HG03280 (cell line): ENCODE data around the gene WARS2.

Source experiments
- ATAC-seq: cut with Tn5 transposase; IDR thresholded peaks from one replicate; pipeline ENCODE4 v1.9.1; 2021; ENCODE audit warnings: mild to moderate bottlenecking, moderate library complexity; ENCODE audit not compliant: unreplicated experiment

WARS2 gene

DNA sequence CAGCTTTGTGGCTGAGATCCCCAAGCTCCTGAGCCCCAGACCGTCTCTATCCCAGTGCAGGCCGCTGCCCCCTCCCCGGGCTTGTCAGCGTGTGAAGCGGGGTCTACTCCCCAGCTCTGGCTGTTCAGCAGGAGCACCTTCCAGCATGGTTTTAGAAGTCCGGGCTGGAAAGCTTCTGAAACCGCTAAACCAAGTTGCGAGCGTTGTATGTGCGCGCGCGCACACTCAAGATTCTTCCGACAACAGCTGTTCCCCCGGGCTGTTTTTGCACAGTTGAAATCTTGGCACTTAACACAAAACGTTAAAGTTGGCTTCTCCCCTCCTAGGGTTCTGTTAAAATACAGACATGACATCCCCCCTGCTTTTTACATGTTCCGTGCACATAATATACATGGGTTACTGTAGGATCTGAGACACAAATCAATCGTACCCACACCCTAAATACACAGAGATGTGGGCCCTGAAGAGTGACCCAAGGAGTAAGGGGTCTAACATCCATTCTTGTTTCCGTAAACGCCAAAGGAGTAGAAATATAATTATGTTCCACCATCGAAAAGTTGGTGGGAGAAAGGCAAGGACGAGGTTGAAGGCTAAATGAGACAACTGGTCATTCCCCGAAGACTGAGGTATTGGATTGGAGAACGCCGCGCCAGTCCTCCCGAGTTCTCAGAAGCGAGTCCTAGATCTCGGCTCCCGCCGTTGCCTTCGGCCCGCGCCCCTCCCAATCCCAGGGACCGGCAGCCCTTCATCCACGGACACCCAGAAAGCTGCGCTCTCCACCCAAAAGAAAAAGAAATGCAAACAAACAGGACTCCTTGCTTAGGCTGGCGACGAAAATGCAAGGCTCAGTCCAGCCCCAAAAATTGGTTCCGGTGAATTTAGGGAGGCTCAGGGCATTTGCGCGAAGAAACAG lies 153.6 kb downstream of the WARS2 start:
- no peak for ATAC-seq

DNA sequence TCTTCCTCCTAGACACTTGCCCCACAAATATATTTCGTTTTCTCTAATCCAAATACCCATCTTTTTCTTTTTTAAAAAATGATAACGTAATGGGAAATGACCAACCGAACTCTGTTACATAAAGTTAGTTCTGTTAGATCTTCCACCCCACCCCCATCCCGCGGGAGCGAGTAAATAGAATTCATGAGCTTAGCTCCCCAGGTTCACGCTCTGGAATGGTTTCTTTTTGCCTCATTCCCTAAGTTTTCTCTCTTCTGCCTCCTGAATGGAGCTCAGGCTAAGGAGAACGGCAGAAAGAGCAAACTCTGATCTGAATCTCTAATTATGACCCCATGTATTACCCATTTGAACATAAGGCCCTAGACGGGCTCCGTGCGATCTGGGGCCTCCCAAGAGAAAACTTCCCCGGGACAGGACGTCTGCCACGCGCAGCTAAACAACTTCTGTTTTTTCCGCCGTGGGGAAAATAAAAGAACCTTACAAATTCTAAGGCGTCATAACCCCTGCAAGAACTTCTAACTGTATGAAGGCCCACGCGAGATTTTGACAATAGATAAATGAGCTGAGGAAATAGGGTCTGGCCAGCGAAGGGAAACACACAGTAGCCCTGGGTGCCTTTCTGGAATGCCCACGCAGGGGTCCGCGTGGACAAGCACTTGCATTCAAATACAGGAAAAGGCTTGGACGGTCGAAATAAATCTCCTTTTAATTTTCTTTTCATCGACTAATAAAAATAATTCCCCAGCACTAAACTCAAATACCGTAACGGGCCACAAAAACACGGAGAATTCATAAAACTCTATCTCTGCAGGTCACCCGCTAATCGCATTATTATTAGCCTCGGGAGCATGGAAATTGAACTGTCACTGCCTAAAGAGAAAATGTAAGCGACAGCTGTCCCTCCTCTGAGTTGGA lies 154.6 kb downstream of the WARS2 start:
- no peak for ATAC-seq

DNA sequence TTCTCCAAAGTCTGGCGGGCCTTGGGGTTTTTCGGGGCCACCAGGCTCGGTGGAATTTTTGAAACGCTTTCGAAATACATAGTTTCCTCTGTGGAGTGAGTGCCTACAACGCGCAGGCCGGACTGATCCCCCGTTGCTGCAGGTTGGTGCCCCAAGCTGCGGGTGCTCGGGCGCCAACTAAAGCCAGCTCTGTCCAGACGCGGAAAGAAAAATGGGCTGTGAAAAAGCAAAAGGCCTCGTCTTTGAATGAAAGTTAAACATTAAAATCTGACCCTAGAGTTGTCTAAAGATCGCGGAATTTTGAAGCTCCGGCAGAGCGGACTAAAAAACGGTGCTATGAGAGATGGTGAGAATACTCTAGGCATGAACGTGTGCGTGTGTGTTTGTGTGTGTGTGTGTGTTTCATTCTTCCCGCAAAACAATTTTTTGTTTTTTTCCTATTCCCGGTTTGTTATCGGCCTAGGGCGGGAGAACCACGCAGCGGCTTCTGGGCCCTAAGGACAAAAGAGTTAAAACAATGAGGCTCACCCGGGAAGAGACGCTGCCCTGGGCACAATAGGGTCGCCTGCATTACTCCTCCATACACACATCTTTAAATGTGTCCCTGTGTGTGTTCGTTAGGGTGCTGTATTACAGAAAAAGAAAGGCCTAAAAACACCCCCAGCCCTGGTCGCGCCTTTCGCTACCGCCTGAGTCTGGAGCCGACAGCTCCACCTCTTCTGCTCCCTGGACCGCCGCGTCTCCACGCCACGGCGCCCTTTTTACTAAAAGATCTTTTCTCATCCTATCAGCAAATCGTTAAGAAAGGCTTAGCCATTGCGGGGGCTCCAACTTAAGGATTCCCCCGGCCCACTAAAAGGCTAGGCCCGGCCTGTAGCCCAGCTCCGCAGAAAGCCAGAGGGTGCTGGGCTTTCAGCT lies 155.5 kb downstream of the WARS2 start:
- no peak for ATAC-seq

- ATAC-seq, result no peak
Measured at GRCh38 chr1:118984086-118984721, 156.2 kb downstream of the WARS2 start.

- ATAC-seq, result no peak
Measured at GRCh38 chr1:118983558-118984041, 156.9 kb downstream of the WARS2 start.

GRCh38 chr1:118982821-118983557 lies 157.5 kb downstream of the WARS2 start:
- no peak for ATAC-seq

GRCh38 chr1:118982266-118982665 lies 158.2 kb downstream of the WARS2 start:
- ATAC-seq, result no peak

- ATAC-seq, result no peak
Measured at GRCh38 chr1:118981436-118981835, 159.0 kb downstream of the WARS2 start.
